ENCODE measurements around the gene SYT3. TPM values are rescaled to one million over a fixed set of nuclear protein-coding genes. Genes with fewer than 3 reads are reported as not detected.

SYT3 gene
- total RNA-seq, 2 experiments from 2014 or later: 0.16 to 0.17 TPM

GRCh38 chr19:50602089-50602422 is 37.6 kb downstream of the SYT3 start:
- no peaks in the 10 kb centered on the region for H3K36me3 ChIP-seq (ENCODE audit: insufficient read depth, low read length)
- no peaks in the 10 kb centered on the region for H4K20me1 ChIP-seq (ENCODE audit: insufficient read depth, low read length)
- H3K27ac ChIP-seq (ENCODE audit: low read depth, low read length, poor library complexity, severe bottlenecking): no peak overlapping the region
- no peak for DNase-seq (ENCODE audit: low spot score)
- TF ChIP-seq EZH2phosphoT487 (IDR thresholded peaks at IDR 0.05; ENCODE audit: borderline replicate concordance, low read depth, low read length): no peak
- no peak overlapping the region for H3K4me2 ChIP-seq (ENCODE audit: low read length)
- intact Hi-C loops (cut with micrococcal nuclease; ENCODE audit: unreplicated experiment): no loop called here
- ChIA-PET POLR2A (no interaction called here), CTCF (ENCODE audit: unreplicated experiment) (no interaction called here)
- BruUV-seq (replicated peaks): no TSS peak
- H3K4me1 ChIP-seq (ENCODE audit: insufficient read depth, low read length, poor library complexity, severe bottlenecking): no peaks in the 10 kb centered on the region
- no peaks in the 10 kb centered on the region for H3K9me3 ChIP-seq (ENCODE audit: low read length)
- H3K4me3 ChIP-seq (ENCODE audit: low read depth, low read length, poor library complexity, severe bottlenecking): no peak overlapping the region
- no peaks in the 10 kb centered on the region for H3K9me2 ChIP-seq (ENCODE audit: insufficient read depth, low read length)
- H3K79me2 ChIP-seq (ENCODE audit: insufficient read depth, low read depth, low read length): no peaks in the 10 kb centered on the region
- H2AFZ ChIP-seq (ENCODE audit: low read length): no peak overlapping the region

GRCh38 chr19:50601407-50602088 is 38.1 kb downstream of the SYT3 start:
- intact Hi-C loops (cut with micrococcal nuclease; ENCODE audit: unreplicated experiment): no loop called here
- Histone ChIP-seq H3K36me3 (ENCODE audit: insufficient read depth, low read length) (no peaks in the 10 kb centered on the region), H2AFZ (ENCODE audit: low read length) (no peak overlapping the region), H3K4me3 (ENCODE audit: low read depth, low read length, poor library complexity, severe bottlenecking) (no peak overlapping the region), H3K9me3 (ENCODE audit: low read length) (no peaks in the 10 kb centered on the region), H3K79me2 (ENCODE audit: insufficient read depth, low read depth, low read length) (no peaks in the 10 kb centered on the region), H3K4me1 (ENCODE audit: insufficient read depth, low read length, poor library complexity, severe bottlenecking) (no peaks in the 10 kb centered on the region), H4K20me1 (ENCODE audit: insufficient read depth, low read length) (no peaks in the 10 kb centered on the region), H3K27ac (ENCODE audit: low read depth, low read length, poor library complexity, severe bottlenecking) (no peak overlapping the region), H3K4me2 (ENCODE audit: low read length) (no peak overlapping the region), H3K9me2 (ENCODE audit: insufficient read depth, low read length) (no peaks in the 10 kb centered on the region)
- TF ChIP-seq EZH2phosphoT487 (IDR thresholded peaks at IDR 0.05; ENCODE audit: borderline replicate concordance, low read depth, low read length) (no peak), CTCF (conservative IDR thresholded peaks at IDR 0.05; ENCODE audit: low read length) (no peak)
- no peak for DNase-seq (ENCODE audit: low spot score)
- CTCF ChIA-PET (ENCODE audit: unreplicated experiment): no interaction called here
- POLR2A ChIA-PET: no interaction called here
- no TSS peak for BruUV-seq (replicated peaks)

DNA sequence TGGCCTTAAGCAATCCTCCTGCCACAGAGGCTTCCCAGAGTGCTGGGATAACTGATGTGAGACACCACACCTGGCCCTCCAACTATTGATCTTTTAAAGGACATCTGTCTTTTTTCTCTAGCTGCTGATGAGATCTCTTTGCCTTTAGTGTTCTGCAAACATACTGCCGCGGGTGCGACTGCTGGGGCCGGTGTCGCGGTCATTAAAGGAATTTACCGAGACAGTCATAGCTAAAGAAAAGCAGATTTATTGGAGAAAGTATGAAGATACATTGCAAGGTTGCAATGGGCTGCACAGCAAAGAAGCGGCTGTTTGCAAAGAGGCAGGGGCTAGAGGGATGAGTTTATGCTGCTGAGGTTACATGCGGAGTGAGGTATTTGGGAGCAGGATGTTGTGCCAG is 40.3 kb downstream of the SYT3 start:
- H3K4me1 ChIP-seq (ENCODE audit: insufficient read depth, low read length, poor library complexity, severe bottlenecking): no peaks in the 10 kb centered on the region
- H3K9me3 ChIP-seq (ENCODE audit: low read length): no peaks in the 10 kb centered on the region
- H4K20me1 ChIP-seq (ENCODE audit: insufficient read depth, low read length): no peaks in the 10 kb centered on the region
- TF ChIP-seq EZH2phosphoT487 (IDR thresholded peaks at IDR 0.05; ENCODE audit: borderline replicate concordance, low read depth, low read length) (no peak), CTCF (conservative IDR thresholded peaks at IDR 0.05; ENCODE audit: low read length) (no peak)
- BruUV-seq (replicated peaks): no TSS peak
- no peaks in the 10 kb centered on the region for H3K79me2 ChIP-seq (ENCODE audit: insufficient read depth, low read depth, low read length)
- intact Hi-C loops (cut with micrococcal nuclease; ENCODE audit: unreplicated experiment): no loop called here
- CTCF ChIA-PET (ENCODE audit: unreplicated experiment): no interaction called here
- H3K36me3 ChIP-seq (ENCODE audit: insufficient read depth, low read length): no peaks in the 10 kb centered on the region
- no peak overlapping the region for H2AFZ ChIP-seq (ENCODE audit: low read length)
- POLR2A ChIA-PET: interaction anchor here (0.6 kb wide), 1 partner anchor 155 kb away, joined by 7 read pairs; no protein-coding TSS in a partner anchor
- no peak overlapping the region for H3K4me2 ChIP-seq (ENCODE audit: low read length)
- DNase-seq (ENCODE audit: low spot score): no peak
- no peak overlapping the region for H3K4me3 ChIP-seq (ENCODE audit: low read depth, low read length, poor library complexity, severe bottlenecking)
- H3K9me2 ChIP-seq (ENCODE audit: insufficient read depth, low read length): no peaks in the 10 kb centered on the region
- H3K27ac ChIP-seq (ENCODE audit: low read depth, low read length, poor library complexity, severe bottlenecking): no peak overlapping the region

All from OCI-LY7 (cell line).